ENCODE data around the gene HAUS7.

Gene HAUS7

GRCh38 chrX:153504445-153505016 is 34.2 kb upstream of the HAUS7 start:
- TF ChIP-seq, protein P1, sequence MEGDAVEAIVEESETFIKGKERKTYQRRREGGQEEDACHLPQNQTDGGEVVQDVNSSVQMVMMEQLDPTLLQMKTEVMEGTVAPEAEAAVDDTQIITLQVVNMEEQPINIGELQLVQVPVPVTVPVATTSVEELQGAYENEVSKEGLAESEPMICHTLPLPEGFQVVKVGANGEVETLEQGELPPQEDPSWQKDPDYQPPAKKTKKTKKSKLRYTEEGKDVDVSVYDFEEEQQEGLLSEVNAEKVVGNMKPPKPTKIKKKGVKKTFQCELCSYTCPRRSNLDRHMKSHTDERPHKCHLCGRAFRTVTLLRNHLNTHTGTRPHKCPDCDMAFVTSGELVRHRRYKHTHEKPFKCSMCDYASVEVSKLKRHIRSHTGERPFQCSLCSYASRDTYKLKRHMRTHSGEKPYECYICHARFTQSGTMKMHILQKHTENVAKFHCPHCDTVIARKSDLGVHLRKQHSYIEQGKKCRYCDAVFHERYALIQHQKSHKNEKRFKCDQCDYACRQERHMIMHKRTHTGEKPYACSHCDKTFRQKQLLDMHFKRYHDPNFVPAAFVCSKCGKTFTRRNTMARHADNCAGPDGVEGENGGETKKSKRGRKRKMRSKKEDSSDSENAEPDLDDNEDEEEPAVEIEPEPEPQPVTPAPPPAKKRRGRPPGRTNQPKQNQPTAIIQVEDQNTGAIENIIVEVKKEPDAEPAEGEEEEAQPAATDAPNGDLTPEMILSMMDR (IDR thresholded peaks at IDR 0.05), result no peak

DNA sequence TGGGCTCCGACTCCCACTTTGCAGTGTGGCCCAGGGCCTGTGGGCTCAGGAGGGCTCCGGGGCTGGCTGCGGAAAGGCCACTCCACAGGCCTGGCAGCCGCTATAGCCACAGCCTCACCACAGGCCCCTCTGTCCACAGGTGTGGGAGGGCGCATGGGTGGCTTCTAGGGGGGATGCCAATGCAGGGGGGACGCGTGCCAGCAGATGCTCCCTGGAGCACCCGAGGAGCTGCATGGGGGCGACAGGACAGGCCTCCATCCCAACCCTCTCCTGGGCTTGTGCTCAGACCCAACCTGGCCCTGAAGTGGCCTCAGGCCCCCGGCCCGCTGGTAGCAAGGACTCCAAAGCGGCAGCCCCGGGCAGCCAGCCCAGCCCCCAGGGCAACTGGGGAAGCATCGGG is 32.4 kb upstream of the HAUS7 start:
- TF ChIP-seq, protein P1 (IDR thresholded peaks at IDR 0.05), result no peak

DNA sequence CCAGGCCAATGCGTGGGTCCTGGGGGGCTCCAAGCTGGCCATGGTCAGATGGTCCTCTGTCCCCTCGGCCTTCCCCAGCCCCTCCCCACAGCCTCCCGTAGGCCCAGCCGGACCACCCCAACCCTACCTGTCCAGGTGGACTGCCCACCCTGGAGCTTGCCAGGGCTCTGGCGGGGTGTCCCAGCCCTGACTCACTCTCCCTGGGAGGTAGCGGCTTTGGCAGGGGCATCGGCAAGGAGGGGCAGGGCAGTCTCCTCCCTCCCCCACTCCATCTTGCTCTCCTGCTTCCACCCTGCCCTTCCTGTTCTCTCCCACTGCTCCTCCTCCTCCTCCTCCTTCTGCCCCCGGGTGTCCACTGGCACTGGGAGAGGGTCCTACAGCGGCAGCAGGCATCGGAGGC is 31.8 kb upstream of the HAUS7 start:
- TF ChIP-seq, protein P1 (IDR thresholded peaks at IDR 0.05), result no peak

DNA sequence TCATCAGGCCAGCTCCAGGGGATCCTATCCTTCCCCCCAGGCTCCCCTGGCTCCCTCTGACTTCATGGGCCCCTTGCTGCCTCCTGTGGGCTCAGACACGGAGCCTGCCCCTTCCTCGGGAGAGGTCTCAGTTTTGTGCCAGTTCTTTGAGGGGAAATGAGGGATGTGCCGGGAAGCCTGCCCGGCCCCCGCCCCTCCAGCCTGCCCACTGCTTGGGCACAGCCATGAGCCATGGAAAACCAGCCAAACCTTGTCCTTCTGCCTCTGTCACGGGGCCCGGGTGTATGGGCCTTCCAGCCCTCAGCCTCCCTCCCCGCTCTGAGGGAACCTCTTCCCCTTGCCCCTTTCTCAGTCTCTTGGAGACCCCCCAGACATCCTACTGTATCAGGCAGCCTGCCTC is 31.2 kb upstream of the HAUS7 start:
- TF ChIP-seq, protein P1 (IDR thresholded peaks at IDR 0.05), result no peak

- TF ChIP-seq, protein P1 (IDR thresholded peaks at IDR 0.05), result no peak
Observed at GRCh38 chrX:153500676-153501280, 30.4 kb upstream of the HAUS7 start.

- TF ChIP-seq, protein P1 (IDR thresholded peaks at IDR 0.05), result no peak
Observed at GRCh38 chrX:153499876-153500275, 29.5 kb upstream of the HAUS7 start.

DNA sequence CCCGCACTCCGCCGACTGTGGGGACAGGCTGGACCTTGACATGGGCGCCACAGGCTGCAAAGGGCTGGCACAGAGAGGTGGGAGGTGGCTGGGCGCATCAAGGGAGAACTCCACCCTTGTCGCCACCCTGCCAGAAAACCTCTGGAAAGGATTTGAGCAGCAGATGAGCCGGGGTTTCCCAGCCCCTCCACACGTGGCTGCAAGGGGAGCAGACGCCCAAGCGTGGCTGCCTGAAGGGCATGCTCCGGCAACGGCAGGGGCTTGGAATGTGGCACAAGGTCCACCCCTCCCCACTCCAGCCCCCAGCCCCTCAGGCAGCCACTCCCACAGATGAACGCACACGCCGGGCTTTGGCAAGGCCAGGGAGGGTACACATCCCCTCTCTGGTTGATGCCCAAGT is 29.0 kb upstream of the HAUS7 start:
- TF ChIP-seq, protein P1 (IDR thresholded peaks at IDR 0.05), result no peak

GRCh38 chrX:153498453-153498852 is 28.1 kb upstream of the HAUS7 start:
- TF ChIP-seq, protein P1 (IDR thresholded peaks at IDR 0.05), result no peak

All from LNCAP (cell line).